ENCODE measurements around the gene CHSY3. TPM values are rescaled to one million over a fixed set of nuclear protein-coding genes. Genes with fewer than 3 reads are reported as not detected.

CHSY3 gene
- total RNA-seq, 5 donors from 2014 or later (not counting 1 experiment from before 2014, with no cell fraction given): not detected

DNA sequence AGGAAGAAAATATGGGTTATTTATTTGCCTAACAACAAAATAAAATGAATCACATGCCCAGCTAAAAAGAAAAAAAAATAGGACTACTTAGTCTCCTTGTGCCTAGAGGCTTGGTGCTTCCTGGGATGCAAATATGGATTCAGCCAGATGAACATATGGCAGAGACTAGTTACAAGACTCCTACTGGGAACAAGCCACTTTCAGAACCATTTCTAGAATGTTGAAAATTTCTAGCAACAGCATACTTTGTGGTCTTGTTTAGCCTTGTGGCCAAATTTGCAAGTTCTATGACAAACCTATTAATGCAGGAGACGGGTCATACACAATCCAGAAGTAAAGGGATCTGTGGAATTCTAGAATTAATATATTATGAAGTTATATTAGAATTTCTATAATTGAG is 198.7 kb downstream of the CHSY3 start:
- Mint-ChIP-seq H3K27me3 (peaks cover 0 to 3% of the 10 kb centered on the region in 2 donors), H3K9me3 (no peaks in the 10 kb centered on the region), H3K27ac (no peak overlapping the region), H3K4me1 (no peaks in the 10 kb centered on the region), H3K4me3 (no peak overlapping the region), H3K36me3 (no peaks in the 10 kb centered on the region)
- DNase-seq (no peak), ATAC-seq (replicated peaks in 1 of 4) (no peak)
- Histone ChIP-seq H3K4me1 (ENCODE audit: control insufficient read depth in 1 of 2, extremely low read depth in 1 of 2, insufficient read depth in 2 of 2, low read length in 2 of 2) (no peaks in the 10 kb centered on the region), H3K36me3 (ENCODE audit: control insufficient read depth in 2 of 2, extremely low read depth in 1 of 2, insufficient read depth in 1 of 2, low read length in 1 of 2) (no peaks in the 10 kb centered on the region), H3K27ac (ENCODE audit: low read length) (no peak overlapping the region), H3K4me3 (ENCODE audit: control insufficient read depth in 1 of 2, extremely low read depth in 1 of 2, low read length in 1 of 2) (no peak overlapping the region), H3K27me3 (replicated peaks in 1 of 2; ENCODE audit: control insufficient read depth in 2 of 2, extremely low read depth in 1 of 2, insufficient read depth in 2 of 2, low read length in 1 of 2) (no peaks in the 10 kb centered on the region), H3K9me3 (no peaks in the 10 kb centered on the region)
- ChIA-PET POLR2A (no interaction called here), CTCF (interaction anchor here in 1 of 2 donors (0.7 kb wide), 1 partner anchor 1404 kb away, joined by 3 read pairs; no protein-coding TSS in a partner anchor)
- WGBS (ENCODE audit: insufficient coverage): no CpG with 5 or more reads among the region's 1 CpG

DNA sequence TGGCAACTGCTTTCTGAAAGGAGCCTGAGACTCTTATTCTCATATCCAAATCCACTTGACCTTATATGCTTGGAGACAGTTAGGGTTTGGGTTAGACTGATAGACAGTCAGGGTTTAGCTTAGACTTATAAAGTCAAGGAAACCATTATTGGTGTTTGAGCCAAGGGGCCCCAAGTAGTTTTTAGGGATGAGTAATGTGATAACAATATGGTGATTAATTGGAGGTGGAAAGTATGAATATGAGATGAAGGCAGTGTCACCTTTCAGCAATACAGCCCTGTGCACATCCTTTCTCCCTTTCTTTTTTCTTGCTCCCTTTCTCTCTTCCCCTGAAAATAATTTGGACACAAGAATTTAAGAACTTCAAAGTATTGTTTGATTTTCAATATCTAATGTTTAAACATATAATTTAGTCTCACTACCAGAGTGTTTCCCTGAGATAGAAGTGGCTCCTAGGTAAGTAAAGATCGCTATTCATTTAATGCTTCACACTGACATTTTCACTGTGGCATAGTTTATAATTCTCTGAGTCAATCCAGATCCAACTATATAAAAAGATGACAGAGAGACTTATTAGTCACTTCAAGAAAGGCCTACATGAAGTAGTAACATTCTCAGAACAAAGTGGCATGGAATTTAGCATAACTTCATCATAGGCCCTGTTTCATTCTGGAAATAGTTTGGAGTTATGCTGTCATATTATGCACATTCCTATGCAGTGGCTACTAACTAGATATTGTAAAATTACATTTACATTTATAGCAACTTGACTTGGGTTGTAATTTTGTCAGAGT is 200.8 kb downstream of the CHSY3 start:
- WGBS (ENCODE audit: insufficient coverage): no CpG with 5 or more reads among the region's 1 CpG
- no peak for DNase-seq
- Mint-ChIP-seq H3K4me3 (no peak overlapping the region), H3K27ac (no peak overlapping the region), H3K9me3 (no peaks in the 10 kb centered on the region), H3K4me1 (no peaks in the 10 kb centered on the region), H3K36me3 (no peaks in the 10 kb centered on the region), H3K27me3 (no peaks in the 10 kb centered on the region)
- CTCF ChIA-PET: no interaction called here
- Histone ChIP-seq H3K27me3 (replicated peaks in 1 of 2; ENCODE audit: control insufficient read depth in 2 of 2, extremely low read depth in 1 of 2, insufficient read depth in 2 of 2, low read length in 1 of 2) (no peaks in the 10 kb centered on the region), H3K36me3 (ENCODE audit: control insufficient read depth in 2 of 2, extremely low read depth in 1 of 2, insufficient read depth in 1 of 2, low read length in 1 of 2) (no peaks in the 10 kb centered on the region), H3K27ac (ENCODE audit: low read length) (no peak overlapping the region), H3K4me1 (ENCODE audit: control insufficient read depth in 1 of 2, extremely low read depth in 1 of 2, insufficient read depth in 2 of 2, low read length in 2 of 2) (no peaks in the 10 kb centered on the region), H3K9me3 (no peaks in the 10 kb centered on the region), H3K4me3 (ENCODE audit: control insufficient read depth in 1 of 2, extremely low read depth in 1 of 2, low read length in 1 of 2) (no peak overlapping the region)
- no peak for ATAC-seq (replicated peaks in 1 of 4)
- POLR2A ChIA-PET: no interaction called here

DNA sequence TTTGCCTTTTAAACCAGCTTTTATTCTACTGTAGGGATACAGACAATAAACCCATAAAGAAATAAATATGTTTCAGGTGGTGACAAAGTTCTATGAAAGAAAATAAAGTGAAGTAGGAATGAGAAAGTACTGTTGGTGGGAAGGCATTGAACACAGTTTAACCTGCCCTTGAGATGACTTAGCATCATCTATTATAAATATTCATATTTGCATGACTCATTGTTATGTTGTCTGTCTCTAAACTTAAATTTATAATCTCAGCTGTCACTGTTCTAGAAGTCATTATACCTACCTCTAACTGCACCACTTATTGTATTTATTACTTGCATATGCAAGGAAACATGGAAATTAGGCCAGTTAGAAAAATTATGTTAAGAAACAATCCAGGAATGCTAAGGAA is 202.2 kb downstream of the CHSY3 start:
- H3K36me3 ChIP-seq (ENCODE audit: control insufficient read depth in 2 of 2, extremely low read depth in 1 of 2, insufficient read depth in 1 of 2, low read length in 1 of 2): no peaks in the 10 kb centered on the region
- CTCF ChIA-PET: no interaction called here

DNA sequence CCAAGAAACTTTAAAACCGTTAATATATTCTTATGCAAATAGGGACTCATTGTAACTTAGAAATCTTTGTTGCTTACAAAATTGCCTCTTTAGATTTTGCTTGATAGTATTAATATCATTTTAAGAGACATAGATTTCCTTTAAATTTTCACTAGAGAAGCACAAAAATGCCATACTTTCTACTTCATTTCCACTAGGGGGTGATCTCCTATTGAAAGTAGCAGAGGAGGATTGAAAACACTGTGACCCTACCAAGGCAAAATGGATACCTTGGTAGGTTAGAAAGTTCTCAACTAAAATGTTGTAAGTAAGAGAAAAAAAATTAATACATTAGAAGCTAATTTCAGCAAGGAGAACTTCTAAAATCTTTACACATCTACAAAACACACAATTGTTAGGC is 204.9 kb downstream of the CHSY3 start:
- Mint-ChIP-seq H3K4me3 (no peak overlapping the region), H3K36me3 (no peaks in the 10 kb centered on the region), H3K4me1 (no peaks in the 10 kb centered on the region), H3K27me3 (no peaks in the 10 kb centered on the region), H3K27ac (no peak overlapping the region), H3K9me3 (no peaks in the 10 kb centered on the region)
- Histone ChIP-seq H3K9me3 (no peaks in the 10 kb centered on the region), H3K27ac (ENCODE audit: low read length) (no peak overlapping the region), H3K4me3 (ENCODE audit: control insufficient read depth in 1 of 2, extremely low read depth in 1 of 2, low read length in 1 of 2) (no peak overlapping the region), H3K36me3 (ENCODE audit: control insufficient read depth in 2 of 2, extremely low read depth in 1 of 2, insufficient read depth in 1 of 2, low read length in 1 of 2) (no peaks in the 10 kb centered on the region), H3K4me1 (ENCODE audit: control insufficient read depth in 1 of 2, extremely low read depth in 1 of 2, insufficient read depth in 2 of 2, low read length in 2 of 2) (no peaks in the 10 kb centered on the region), H3K27me3 (replicated peaks in 1 of 2; ENCODE audit: control insufficient read depth in 2 of 2, extremely low read depth in 1 of 2, insufficient read depth in 2 of 2, low read length in 1 of 2) (no peaks in the 10 kb centered on the region)
- DNase-seq (peak in 1 of 35 experiments; percentile 24), ATAC-seq (replicated peaks in 1 of 4) (no peak)
- no CpG with 5 or more reads among the region's 1 CpG for WGBS (ENCODE audit: insufficient coverage)
- POLR2A ChIA-PET: no interaction called here
- CTCF ChIA-PET: interaction anchor here (0.6 kb wide), 2 partner anchors 36 to 763 kb away, joined by 3 read pairs; no protein-coding TSS in a partner anchor

More for the DNA sequence above, 202.2 kb downstream of the CHSY3 start:
- POLR2A ChIA-PET: no interaction called here
- Mint-ChIP-seq H3K4me1 (no peaks in the 10 kb centered on the region), H3K36me3 (no peaks in the 10 kb centered on the region), H3K4me3 (no peak overlapping the region), H3K9me3 (no peaks in the 10 kb centered on the region), H3K27me3 (no peaks in the 10 kb centered on the region), H3K27ac (no peak overlapping the region)
- Histone ChIP-seq H3K4me3 (ENCODE audit: control insufficient read depth in 1 of 2, extremely low read depth in 1 of 2, low read length in 1 of 2) (no peak overlapping the region), H3K9me3 (no peaks in the 10 kb centered on the region), H3K27ac (ENCODE audit: low read length) (no peak overlapping the region), H3K4me1 (ENCODE audit: control insufficient read depth in 1 of 2, extremely low read depth in 1 of 2, insufficient read depth in 2 of 2, low read length in 2 of 2) (no peaks in the 10 kb centered on the region), H3K27me3 (replicated peaks in 1 of 2; ENCODE audit: control insufficient read depth in 2 of 2, extremely low read depth in 1 of 2, insufficient read depth in 2 of 2, low read length in 1 of 2) (no peaks in the 10 kb centered on the region)
- DNase-seq (no peak), ATAC-seq (replicated peaks in 1 of 4) (no peak)

DNA sequence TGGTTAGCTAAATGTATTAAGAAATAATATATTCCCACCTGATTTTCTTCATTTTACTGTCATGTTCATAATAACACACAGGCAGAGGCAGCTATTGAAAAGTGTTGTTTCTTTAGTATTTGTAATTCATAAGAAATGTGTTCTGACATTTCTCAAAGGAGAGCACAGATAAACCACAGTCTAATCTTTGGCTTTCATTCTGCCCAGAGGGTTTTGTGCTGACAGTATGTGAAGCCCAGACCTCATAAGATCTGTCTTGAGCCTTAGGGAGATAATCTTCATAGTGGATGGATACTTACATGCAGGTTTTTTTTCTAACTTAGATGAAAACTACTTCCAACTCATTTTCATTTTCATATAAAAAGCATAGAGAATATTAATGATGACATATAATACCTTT is 206.1 kb downstream of the CHSY3 start:
- no peaks in the 10 kb centered on the region for H3K4me1 ChIP-seq (ENCODE audit: control insufficient read depth in 1 of 2, extremely low read depth in 1 of 2, insufficient read depth in 2 of 2, low read length in 2 of 2)
- H3K27me3 ChIP-seq (replicated peaks in 1 of 2; ENCODE audit: control insufficient read depth in 2 of 2, extremely low read depth in 1 of 2, insufficient read depth in 2 of 2, low read length in 1 of 2): no peaks in the 10 kb centered on the region
- Mint-ChIP-seq H3K4me3 (no peak overlapping the region), H3K9me3 (no peaks in the 10 kb centered on the region), H3K4me1 (no peaks in the 10 kb centered on the region), H3K27me3 (no peaks in the 10 kb centered on the region), H3K36me3 (no peaks in the 10 kb centered on the region), H3K27ac (no peak overlapping the region)
- no peaks in the 10 kb centered on the region for H3K9me3 ChIP-seq
- H3K27ac ChIP-seq (ENCODE audit: low read length): no peak overlapping the region
- ChIA-PET CTCF (interaction anchor here in 1 of 2 donors (1.0 kb wide), 1 partner anchor 999 kb away, joined by 3 read pairs; no protein-coding TSS in a partner anchor), POLR2A (interaction anchor here in 1 of 2 donors (0.9 kb wide), 1 partner anchor 10 kb away, joined by 3 read pairs; no protein-coding TSS in a partner anchor)
- DNase-seq (no peak), ATAC-seq (replicated peaks in 1 of 4) (no peak)
- no peak overlapping the region for H3K4me3 ChIP-seq (ENCODE audit: control insufficient read depth in 1 of 2, extremely low read depth in 1 of 2, low read length in 1 of 2)
- H3K36me3 ChIP-seq (ENCODE audit: control insufficient read depth in 2 of 2, extremely low read depth in 1 of 2, insufficient read depth in 1 of 2, low read length in 1 of 2): no peaks in the 10 kb centered on the region

DNA sequence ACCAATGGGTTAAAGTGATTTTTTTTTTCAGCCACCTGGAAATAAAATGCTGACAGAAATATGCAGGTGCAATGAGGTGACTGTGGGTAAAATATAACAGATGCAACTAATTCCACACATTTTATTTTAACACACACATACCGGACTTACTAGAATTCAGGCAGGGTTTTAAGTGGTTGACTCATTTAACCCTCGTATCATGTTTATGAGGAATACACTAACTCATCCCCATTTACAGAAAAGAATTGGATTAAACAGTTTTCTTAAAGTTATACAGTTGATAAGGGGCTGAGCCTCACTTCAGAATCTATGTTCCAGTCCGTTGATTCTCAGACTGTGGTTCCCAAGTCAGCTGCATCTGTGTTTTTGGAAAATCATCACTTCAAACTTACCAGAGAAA is 207.5 kb downstream of the CHSY3 start:
- Mint-ChIP-seq H3K9me3 (no peaks in the 10 kb centered on the region), H3K27me3 (peaks cover 0 to 5% of the 10 kb centered on the region in 2 donors), H3K27ac (no peak overlapping the region), H3K4me3 (no peak overlapping the region), H3K36me3 (no peaks in the 10 kb centered on the region), H3K4me1 (no peaks in the 10 kb centered on the region)
- no peak overlapping the region for H3K27ac ChIP-seq (ENCODE audit: low read length)
- ATAC-seq (replicated peaks in 1 of 4): no peak
- no peaks in the 10 kb centered on the region for H3K9me3 ChIP-seq
- ChIA-PET POLR2A (no interaction called here), CTCF (interaction anchor here in 1 of 2 donors (0.6 kb wide), 2 partner anchors 615 to 1311 kb away, joined by 3 read pairs; no protein-coding TSS in a partner anchor)
- no peak for DNase-seq
- H3K36me3 ChIP-seq (ENCODE audit: control insufficient read depth in 2 of 2, extremely low read depth in 1 of 2, insufficient read depth in 1 of 2, low read length in 1 of 2): no peaks in the 10 kb centered on the region
- no peaks in the 10 kb centered on the region for H3K4me1 ChIP-seq (ENCODE audit: control insufficient read depth in 1 of 2, extremely low read depth in 1 of 2, insufficient read depth in 2 of 2, low read length in 2 of 2)
- no peak overlapping the region for H3K4me3 ChIP-seq (ENCODE audit: control insufficient read depth in 1 of 2, extremely low read depth in 1 of 2, low read length in 1 of 2)
- no CpG with 5 or more reads among the region's 3 CpGs for WGBS (ENCODE audit: insufficient coverage)
- H3K27me3 ChIP-seq (replicated peaks in 1 of 2; ENCODE audit: control insufficient read depth in 2 of 2, extremely low read depth in 1 of 2, insufficient read depth in 2 of 2, low read length in 1 of 2): no peaks in the 10 kb centered on the region
